ENCODE measurements around the gene ZCWPW1.
A peak's percentile ranks its signal among the peaks of the same experiment; 100 is the strongest.

ZCWPW1 gene

GRCh38 chr7:100432053-100432452 lies 3.5 kb upstream of the ZCWPW1 start:
- DNase-seq: no peak

- DNase-seq: no peak
Observed at GRCh38 chr7:100431286-100431735, 2.8 kb upstream of the ZCWPW1 start.

GRCh38 chr7:100430493-100431285 lies 2.2 kb upstream of the ZCWPW1 start:
- DNase-seq: peak; percentile 55

- DNase-seq: peak; percentile 93
Observed at GRCh38 chr7:100429637-100430492, 1.4 kb upstream of the ZCWPW1 start, which contains the start of gene MEPCE. TSS of gene MEPCE (plus strand) at chr7:100429831. CDS start at chr7:100430019, 188 bp downstream.

- peak; percentile 100 for DNase-seq
Observed at GRCh38 chr7:100428967-100429636, 599 bp upstream of the ZCWPW1 start.

DNA sequence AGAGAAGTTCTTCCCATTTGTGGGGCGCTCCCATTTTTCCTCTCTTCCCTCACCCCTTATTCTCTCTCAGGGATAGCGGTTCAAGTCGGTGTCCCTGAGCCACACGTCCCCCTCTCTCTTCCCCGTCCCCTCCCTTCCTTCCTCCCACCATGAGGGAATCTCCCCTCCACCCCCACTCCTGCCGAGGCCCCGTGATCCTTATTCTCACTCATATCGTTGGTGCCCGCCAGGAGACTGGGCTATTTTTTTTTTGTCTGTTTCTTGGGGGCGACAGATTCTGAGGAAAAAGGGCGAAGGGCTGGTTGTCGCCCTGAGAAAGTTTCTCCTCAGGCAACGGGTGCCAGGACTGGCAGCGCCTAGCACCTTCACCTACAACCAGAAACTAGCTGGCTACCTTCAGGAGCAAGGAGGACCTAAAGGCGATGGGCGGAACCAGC lies 723 bp downstream of the ZCWPW1 start:
- DNase-seq: no peak

- no peak for DNase-seq
Observed at GRCh38 chr7:100426516-100426915, 2.0 kb downstream of the ZCWPW1 start.

GRCh38 chr7:100425347-100425746 lies 3.2 kb downstream of the ZCWPW1 start:
- no peak for DNase-seq

- no peak for DNase-seq
Observed at GRCh38 chr7:100423315-100423714, 5.2 kb downstream of the ZCWPW1 start.

- no peak for DNase-seq
Observed at GRCh38 chr7:100419660-100420226, 8.8 kb downstream of the ZCWPW1 start.

GRCh38 chr7:100418930-100419659 lies 9.4 kb downstream of the ZCWPW1 start:
- no peak for DNase-seq

DNA sequence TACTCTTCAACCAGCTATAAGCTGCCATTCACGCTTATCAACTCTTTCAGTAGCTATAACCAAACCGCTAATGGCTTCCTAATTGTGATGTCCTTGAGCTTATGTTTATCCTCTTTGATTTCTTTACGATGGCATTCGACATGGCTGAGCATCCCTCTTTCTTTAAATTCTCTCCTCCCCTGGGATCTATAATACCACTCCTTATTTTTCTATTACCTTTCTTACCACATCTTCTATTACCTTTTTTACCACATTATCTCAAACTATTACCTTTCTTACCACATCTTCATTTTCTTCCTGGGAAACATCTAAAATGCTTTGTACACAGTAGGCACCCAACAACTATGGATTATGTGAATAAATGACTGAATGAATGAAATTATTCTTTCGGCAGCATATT lies 13.1 kb downstream of the ZCWPW1 start:
- no peak for DNase-seq

- DNase-seq: no peak
Observed at GRCh38 chr7:100413889-100414288, 14.6 kb downstream of the ZCWPW1 start.

DNA sequence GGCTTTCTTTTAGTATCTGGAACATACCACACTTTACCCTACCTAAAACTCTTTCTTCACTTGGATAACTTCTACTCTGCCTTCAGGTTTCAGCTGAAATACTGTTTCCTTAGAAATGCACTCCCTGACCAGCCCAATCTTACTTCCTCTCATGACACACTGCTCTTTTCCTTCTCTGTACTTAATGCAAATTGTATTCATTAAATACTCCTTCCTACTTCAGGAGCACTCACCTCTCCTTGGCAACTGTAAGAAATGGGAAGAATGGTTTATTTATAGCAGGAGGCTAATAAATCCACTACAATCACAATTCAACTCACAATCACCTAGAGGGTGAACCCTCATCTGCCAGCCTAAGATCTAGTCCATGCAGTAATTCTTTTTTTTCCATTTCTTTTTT lies 15.2 kb downstream of the ZCWPW1 start:
- DNase-seq: no peak

DNA sequence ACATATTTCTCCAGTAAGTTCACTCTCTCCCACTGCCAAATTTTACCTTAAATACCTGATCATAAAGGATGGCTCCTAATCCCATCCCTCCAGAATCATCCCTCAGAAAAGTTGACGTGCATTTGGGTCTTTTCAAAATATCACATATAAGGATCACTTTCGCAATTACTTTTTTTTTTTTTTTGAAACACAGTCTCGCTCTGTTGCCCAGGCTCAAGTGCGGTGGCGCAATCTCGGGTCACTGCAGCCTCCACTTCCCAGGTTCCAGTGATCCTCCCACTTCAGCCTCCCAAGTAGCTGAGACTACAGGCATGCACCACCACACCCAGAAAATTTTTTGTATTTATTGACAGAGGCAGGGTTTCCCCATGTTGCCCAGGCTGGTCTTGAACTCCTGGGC lies 17.4 kb downstream of the ZCWPW1 start:
- DNase-seq: no peak

DNA sequence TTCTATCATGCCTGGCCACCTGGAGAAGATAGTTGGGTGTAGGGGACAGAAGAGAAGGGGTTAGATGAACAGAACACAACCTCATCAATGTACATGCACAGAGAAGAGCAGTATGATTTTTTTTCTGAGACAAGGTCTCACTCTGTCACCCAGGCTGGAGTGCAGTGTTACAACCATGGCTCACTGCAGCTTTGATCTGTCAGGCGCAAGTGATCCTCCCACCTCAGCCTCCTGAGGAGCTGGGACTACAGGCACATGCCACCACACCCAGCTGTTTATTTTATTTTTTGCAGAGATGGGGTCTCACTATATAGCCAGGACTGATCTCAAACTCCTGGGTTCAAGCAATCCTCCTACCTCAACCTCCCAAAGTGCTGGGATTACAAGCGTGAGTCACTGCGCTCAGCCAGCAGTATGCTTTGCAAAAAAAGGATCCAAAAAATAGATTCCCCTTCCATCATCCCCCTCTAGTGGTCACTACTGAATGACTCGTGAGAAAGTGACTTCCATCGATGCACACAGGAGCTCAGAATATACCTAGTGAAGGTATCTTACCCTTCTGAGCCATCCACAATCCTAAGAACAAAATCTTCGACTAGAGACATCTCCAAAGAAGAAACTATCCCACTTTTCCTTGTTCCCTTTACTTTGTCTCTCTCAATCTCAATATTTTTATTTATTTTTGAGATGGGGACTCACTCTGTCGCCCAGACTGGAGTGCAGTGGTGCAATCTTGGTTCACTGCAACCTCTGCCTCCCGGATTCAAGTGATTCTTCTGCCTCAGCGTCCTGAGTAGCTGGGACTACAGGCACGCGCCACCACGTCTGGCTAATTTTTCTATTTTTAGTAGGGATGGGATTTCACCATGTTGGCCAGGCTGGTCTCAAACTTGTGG lies 21.0 kb downstream of the ZCWPW1 start:
- peak; percentile 78 for DNase-seq

DNA sequence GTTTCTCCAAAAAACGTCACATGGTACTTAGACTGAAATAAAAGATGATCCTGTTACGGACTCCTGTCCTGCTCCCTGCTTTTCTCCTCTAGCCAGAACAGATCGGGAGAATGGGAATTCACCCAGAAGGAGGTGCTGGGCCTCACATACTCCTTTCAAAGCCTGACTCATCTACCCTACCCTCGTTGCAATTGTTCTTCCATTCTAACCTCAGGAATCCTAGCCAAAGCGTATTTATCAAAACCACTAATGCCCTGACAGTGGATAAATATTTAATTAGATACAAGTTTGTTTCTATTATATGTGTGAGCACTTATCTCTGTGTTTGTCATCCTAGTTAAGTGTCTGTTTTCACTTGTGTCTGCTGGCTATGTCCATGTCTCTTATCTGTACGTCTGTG lies 21.7 kb downstream of the ZCWPW1 start:
- no peak for DNase-seq

GRCh38 chr7:100402241-100402640 lies 26.3 kb downstream of the ZCWPW1 start:
- no peak for DNase-seq

DNA sequence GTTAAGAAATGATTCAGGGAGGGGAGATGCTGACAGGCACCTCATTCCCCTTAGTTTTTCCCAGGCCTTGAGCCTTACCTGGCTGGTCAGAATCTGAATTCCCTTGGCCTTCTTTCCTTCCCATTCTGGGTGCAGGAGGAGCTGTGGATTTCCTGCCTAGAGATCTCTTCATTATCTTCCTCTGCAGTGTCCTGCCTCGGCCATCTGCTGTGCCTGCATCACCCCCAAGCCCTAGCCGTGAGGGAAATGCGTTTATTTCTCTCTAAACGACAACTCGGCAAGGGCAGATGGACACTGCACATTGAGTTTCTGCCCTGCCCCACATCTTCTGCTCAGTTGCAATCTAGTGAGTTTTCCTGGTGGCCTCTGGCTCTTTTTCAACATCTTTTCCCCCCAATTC lies 26.7 kb downstream of the ZCWPW1 start:
- no peak for DNase-seq

DNA sequence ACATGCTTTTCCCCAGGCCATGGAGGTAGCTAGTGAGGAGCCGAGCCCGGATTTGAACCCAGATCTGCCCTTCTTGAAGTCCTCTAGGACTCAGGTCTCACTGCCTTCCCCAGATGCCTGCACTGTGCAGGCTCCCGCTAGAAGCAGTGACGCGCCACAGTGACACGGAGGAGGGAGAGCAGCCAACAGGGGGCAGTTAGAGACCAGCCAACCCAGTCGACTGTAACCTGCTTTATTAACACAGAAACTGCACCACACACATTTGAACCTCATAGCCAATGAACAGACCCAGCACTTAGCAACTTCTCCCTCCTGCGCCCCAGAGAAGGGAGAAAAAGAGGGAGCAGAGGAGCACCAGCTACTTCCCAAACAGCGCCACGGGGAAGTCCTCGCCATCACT lies 27.8 kb downstream of the ZCWPW1 start:
- DNase-seq: no peak

- no peak for DNase-seq
Observed at GRCh38 chr7:100400041-100400440, 28.5 kb downstream of the ZCWPW1 start.

Data from CD4-positive, alpha-beta T cell treated with Interleukin-21 for 1 hour (primary cell).